ENCODE data around the gene CRHBP. TPM values are rescaled to one million over a fixed set of nuclear protein-coding genes. Genes with fewer than 3 reads are reported as not detected.

The CRHBP gene
- not detected in 2 replicates for total RNA-seq

GRCh38 chr5:76952795-76953536 is at the start of gene CRHBP:
TSS of gene CRHBP (plus strand) at chr5:76953045. CDS start at chr5:76953135, 90 bp downstream.

Small RNA genes within 50 kb of the gene (small RNA-seq; reads per million reads assigned to genes)
- gene RNU6ATAC36P, result not detected

Other genes starting within 250 kb of the CRHBP start
- 0.39 and 1.1 TPM in 2 replicates for gene F2R, start 236.9 kb upstream of the CRHBP start, total RNA-seq
- not detected in 2 replicates for gene F2RL1, start 134.0 kb upstream of the CRHBP start, total RNA-seq
- not detected in 2 replicates for gene S100Z, start 103.0 kb upstream of the CRHBP start, total RNA-seq
- gene AGGF1, start 77.4 kb downstream of the CRHBP start, total RNA-seq, result 25.2 and 26.3 TPM in 2 replicates
- 1.1 and 1.4 TPM in 2 replicates for gene ZBED3, start 134.2 kb downstream of the CRHBP start, total RNA-seq

Measured in articular chondrocyte of knee joint (primary cell).